ENCODE results near the gene ZNF681.
"Not testable (repeated sequence)": the region's sequence is repeated elsewhere in the genome, so short reads cannot be mapped to it uniquely, and the experiment has no call there.

ZNF681 gene

GRCh38 chr19:23784274-23784673 is 25.6 kb upstream of the ZNF681 start:
- H3K4me3 ChIP-seq (ENCODE audit: low read depth, low read length) = no peak overlapping the region
- no peak for TF ChIP-seq CTCF (IDR thresholded peaks at IDR 0.05; ENCODE audit: control insufficient read depth, extremely low read depth, insufficient read depth)

GRCh38 chr19:23783636-23784035 is 24.9 kb upstream of the ZNF681 start:
- no peak for TF ChIP-seq CTCF (IDR thresholded peaks at IDR 0.05; ENCODE audit: control insufficient read depth, extremely low read depth, insufficient read depth)
- DNase-seq (ENCODE audit: low read depth) = no peak
- no peak overlapping the region for H3K4me3 ChIP-seq (ENCODE audit: low read depth, low read length)

More at GRCh38 chr19:23784274-23784673, 25.6 kb upstream of the ZNF681 start:
- DNase-seq (ENCODE audit: low read depth) = no peak

- no peak for DNase-seq (ENCODE audit: low read depth)
- no peak for TF ChIP-seq CTCF (IDR thresholded peaks at IDR 0.05; ENCODE audit: control insufficient read depth, extremely low read depth, insufficient read depth)
- no peak overlapping the region for H3K4me3 ChIP-seq (ENCODE audit: low read depth, low read length)
These were observed 21.0 kb upstream of the ZNF681 start for GRCh38 chr19:23779645-23780044.

GRCh38 chr19:23778566-23778965 is 19.9 kb upstream of the ZNF681 start:
- no peak for TF ChIP-seq CTCF (IDR thresholded peaks at IDR 0.05; ENCODE audit: control insufficient read depth, extremely low read depth, insufficient read depth)
- DNase-seq (ENCODE audit: low read depth) = no peak

GRCh38 chr19:23778036-23778435 is 19.3 kb upstream of the ZNF681 start:
- not testable (repeated sequence) for DNase-seq (ENCODE audit: low read depth); H3K4me3 ChIP-seq (ENCODE audit: low read depth, low read length)

More at GRCh38 chr19:23778566-23778965, 19.9 kb upstream of the ZNF681 start:
- no peak overlapping the region for H3K4me3 ChIP-seq (ENCODE audit: low read depth, low read length)

- no peak overlapping the region for H3K4me3 ChIP-seq (ENCODE audit: low read depth, low read length)
- no peak for DNase-seq (ENCODE audit: low read depth)
- TF ChIP-seq CTCF (IDR thresholded peaks at IDR 0.05; ENCODE audit: control insufficient read depth, extremely low read depth, insufficient read depth) = no peak
These were observed 18.5 kb upstream of the ZNF681 start for GRCh38 chr19:23777216-23777615.

GRCh38 chr19:23776507-23777205 is 18.0 kb upstream of the ZNF681 start:
- no peak for TF ChIP-seq CTCF (IDR thresholded peaks at IDR 0.05; ENCODE audit: control insufficient read depth, extremely low read depth, insufficient read depth)

More at GRCh38 chr19:23776507-23777205, 18.0 kb upstream of the ZNF681 start:
- DNase-seq (ENCODE audit: low read depth) = no peak
- no peak overlapping the region for H3K4me3 ChIP-seq (ENCODE audit: low read depth, low read length)

All from LNCaP clone FGC (cell line).